Cardiac muscle cell (in vitro differentiated cells and primary cell): ENCODE measurements around the gene ACP5. TPM values are rescaled to one million over a fixed set of nuclear protein-coding genes. Genes with fewer than 3 reads are reported as not detected.

Experiments used
- DNase-seq, 2 donors: peaks; one replicate each; pipeline versions ENCODE4 v3.0.0 to v3.0.0-alpha.2; 2010 to 2017; ENCODE audit warnings: low read depth in 1 of 2, low spot score in 1 of 2
- H3K27ac ChIP-seq: fragments of 200-600 bp; sonication (generic); 2 replicates; pipeline ENCODE4 v1.5.1; 2016
- H3K27me3 ChIP-seq: fragments of 200-600 bp; sonication (generic); 2 replicates; pipeline ENCODE4 v1.6.0; 2016; ENCODE audit warnings: control low read depth
- H3K36me3 ChIP-seq: fragments of 200-600 bp; sonication (generic); 2 replicates; pipeline ENCODE4 v1.5.1; 2016; ENCODE audit warnings: control low read depth
- H3K4me1 ChIP-seq: fragments of 200-600 bp; sonication (generic); 2 replicates; pipeline ENCODE4 v1.8.1; 2017; ENCODE audit warnings: low read depth, mild to moderate bottlenecking, mixed run types
- H3K4me3 ChIP-seq: fragments of 200-600 bp; sonication (generic); 2 replicates; pipeline ENCODE4 v1.5.1; 2016; ENCODE audit warnings: mild to moderate bottlenecking
- H3K9me3 ChIP-seq: fragments of 200-600 bp; sonication (generic); 2 replicates; pipeline ENCODE4 v1.5.1; 2017; ENCODE audit warnings: low read depth, mild to moderate bottlenecking, control low read depth
- CTCF ChIP-seq: IDR thresholded peaks from 2 replicates; pipeline ENCODE4 v1.5.1; 2012; ENCODE audit warnings: low read depth, mild to moderate bottlenecking, low read length
- polyA plus RNA-seq: library from polyadenylated mRNA; unstranded; fragments of >200 nt; fragmentation: Nextera tagmentation; extraction: Ambion mirVana; gene quantifications from 2 replicates; pipeline ENCODE4 v1.2.1, GENCODE V29; 2016
- total RNA-seq: library from RNA; depleted of rRNA; stranded (reverse); fragments of >200 nt; gene quantifications from 2 replicates; pipeline ENCODE4 v1.2.3, GENCODE V29; 2016

Gene ACP5
- total and polyA plus RNA-seq, 2 experiments from 2014 or later, result 1.1 to 1.9 TPM

DNA sequence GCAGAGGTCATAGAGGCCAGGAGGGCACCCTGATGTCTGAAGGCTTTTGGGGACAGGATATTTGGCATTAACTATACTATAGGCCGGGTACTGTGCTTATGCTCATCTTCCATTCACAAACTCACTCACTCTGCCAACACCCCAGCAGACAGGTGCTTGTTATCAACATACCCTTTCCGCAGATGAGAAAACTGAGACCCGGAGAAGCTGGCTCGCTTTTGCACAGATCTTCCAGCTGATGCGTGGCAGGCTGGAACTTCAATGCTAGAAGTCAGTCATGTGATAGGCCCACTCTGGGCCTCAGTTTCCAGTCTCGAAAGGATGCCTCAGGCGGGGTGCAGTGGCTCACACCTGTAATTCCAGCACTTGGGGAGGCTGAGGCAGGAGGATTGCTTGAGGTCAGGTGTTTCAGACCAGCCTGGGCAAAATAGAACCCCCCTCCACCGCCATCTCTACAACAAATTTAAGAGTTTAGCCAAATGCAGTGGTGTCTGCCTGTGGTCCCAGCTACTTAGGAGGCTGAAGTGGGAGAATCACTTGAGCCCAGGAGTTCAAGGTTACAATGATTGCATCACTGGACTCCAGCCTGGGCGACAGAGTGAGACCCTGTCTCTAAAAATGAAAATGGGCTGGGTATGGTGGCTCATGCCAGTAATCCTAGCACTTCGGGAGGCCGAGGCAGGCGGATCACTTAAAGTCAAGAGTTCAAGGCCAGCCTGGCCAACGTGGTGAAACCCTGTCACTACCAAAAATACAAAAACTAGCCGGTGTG lies 29.3 kb downstream of the ACP5 start:
- Histone ChIP-seq H3K36me3 (peaks cover 25% of the 10 kb centered on the region), H3K27ac (no peak overlapping the region), H3K4me1 (no peaks in the 10 kb centered on the region), H3K27me3 (no peaks in the 10 kb centered on the region), H3K9me3 (no peaks in the 10 kb centered on the region), H3K4me3 (no peak overlapping the region)
- no peak for TF ChIP-seq CTCF
- DNase-seq, result no peak

DNA sequence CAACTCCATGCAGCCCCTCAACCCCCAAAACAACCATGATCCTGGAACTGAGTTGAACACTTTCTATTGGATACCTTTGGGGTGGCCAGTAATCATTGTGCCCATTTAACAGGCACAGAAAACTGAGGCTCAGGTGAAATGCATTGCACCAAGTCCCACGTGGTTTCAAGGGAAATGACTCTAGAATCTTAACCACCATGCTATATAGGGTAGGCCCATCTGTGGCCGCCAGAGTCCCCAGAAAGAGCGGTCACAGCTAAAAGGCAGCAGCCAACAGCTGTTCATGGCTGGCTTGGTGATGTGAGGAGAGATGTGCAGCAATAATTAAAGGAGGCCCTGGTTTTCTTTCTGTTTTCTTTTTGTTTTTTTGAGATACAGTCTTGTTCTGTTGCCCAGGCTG lies 36.2 kb downstream of the ACP5 start:
- Histone ChIP-seq H3K27ac (peak overlapping the region; percentile 92), H3K4me3 (no peak overlapping the region), H3K9me3 (no peaks in the 10 kb centered on the region), H3K27me3 (no peaks in the 10 kb centered on the region), H3K4me1 (peaks cover 11% of the 10 kb centered on the region), H3K36me3 (no peaks in the 10 kb centered on the region)
- TF ChIP-seq CTCF, result no peak
- DNase-seq, result no peak

GRCh38 chr19:11540645-11541044 lies 36.8 kb downstream of the ACP5 start:
- Histone ChIP-seq H3K27me3 (no peaks in the 10 kb centered on the region), H3K4me3 (no peak overlapping the region), H3K9me3 (no peaks in the 10 kb centered on the region), H3K4me1 (peaks cover 11% of the 10 kb centered on the region), H3K36me3 (no peaks in the 10 kb centered on the region), H3K27ac (peak overlapping the region; percentile 92)
- no peak for TF ChIP-seq CTCF
- DNase-seq, result no peak

DNA sequence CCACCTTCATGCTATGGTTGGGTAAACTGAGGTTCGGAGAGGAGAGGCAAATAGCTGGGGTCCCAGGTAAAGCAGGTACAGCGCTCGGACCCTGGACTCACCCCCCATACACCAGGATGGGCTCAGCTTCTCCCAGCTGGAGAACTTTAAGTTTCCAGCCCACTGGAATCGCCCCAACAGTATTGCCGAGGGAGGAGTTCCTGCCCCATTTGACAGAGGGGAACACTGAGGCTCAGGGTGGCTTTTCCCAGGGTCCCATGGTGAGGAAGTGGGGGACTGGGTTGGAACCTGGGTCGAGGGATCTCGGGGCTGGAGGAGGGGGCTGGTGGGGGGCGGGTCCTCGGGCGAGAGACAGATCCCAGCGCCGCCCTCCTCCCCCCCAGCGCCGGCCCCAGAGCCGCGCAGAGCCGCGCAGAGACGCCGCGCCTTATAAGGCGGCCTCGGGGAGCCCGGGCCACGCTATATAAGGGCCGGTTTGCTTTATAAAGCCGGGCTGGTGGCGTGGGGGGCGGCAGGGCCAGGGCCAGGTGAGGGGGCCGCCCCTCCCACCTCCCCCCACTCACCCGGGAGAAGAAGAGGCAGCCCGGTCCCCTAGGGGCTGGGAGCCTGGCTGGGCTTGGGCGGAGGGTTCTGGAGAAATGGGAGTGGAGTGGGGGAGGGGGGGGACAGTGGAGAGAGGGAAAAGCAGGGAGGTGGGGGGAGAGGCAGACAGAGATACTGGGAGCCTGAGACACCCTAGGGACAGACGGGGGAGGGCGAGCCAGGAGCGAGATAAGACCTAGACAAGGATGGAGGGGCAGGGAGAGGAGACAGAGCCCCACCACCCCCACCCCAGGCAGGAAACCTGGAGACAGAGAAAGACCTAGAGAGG lies 37.7 kb downstream of the ACP5 start:
- peak overlapping the region; percentile 19 for H3K4me3 ChIP-seq
- H3K4me1 ChIP-seq, result peaks cover 11% of the 10 kb centered on the region
- H3K36me3 ChIP-seq, result no peaks in the 10 kb centered on the region
- H3K9me3 ChIP-seq, result no peaks in the 10 kb centered on the region
- no peak for TF ChIP-seq CTCF
- H3K27ac ChIP-seq, result peak overlapping the region; percentile 92
- no peaks in the 10 kb centered on the region for H3K27me3 ChIP-seq
- DNase-seq, result peak; percentile 55 to 91

DNA sequence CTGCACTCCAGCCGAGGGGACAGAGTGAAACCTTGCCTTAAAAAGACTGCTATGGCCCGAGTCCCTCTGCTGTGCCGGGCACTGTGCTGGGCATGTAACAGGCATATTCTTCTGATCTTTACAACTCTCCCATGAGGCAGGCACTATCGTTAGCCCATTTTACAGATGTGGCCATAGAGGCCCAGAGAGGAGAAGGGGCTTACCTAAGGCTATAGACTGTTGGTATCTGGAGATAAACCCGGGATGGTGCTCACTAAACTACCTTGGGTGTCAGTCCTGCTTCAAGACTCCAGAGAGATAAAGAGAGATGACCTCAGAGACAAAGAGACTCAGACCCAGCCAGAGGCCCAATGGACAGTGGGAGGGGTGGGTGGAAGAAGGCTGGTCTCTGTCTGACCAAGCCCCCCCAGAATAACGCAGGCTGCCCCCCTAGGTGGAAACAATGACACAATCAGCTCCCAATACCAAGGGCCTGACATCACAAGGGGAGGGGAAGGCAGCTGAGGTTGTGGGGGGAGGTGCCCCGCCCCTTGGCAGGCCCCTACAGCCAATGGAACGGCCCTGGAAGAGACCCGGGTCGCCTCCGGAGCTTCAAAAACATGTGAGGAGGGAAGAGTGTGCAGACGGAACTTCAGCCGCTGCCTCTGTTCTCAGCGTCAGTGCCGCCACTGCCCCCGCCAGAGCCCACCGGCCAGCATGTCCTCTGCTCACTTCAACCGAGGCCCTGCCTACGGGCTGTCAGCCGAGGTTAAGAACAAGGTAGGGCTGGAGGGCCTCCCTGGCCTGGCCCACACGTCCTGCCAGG lies 39.0 kb downstream of the ACP5 start, which contains the start of gene CNN1:
TSS of gene CNN1 (plus strand) at position 620 of the 805 bp plus-strand sequence. CDS start at position 697, 77 bp downstream.
- H3K36me3 ChIP-seq, result no peaks in the 10 kb centered on the region
- H3K4me1 ChIP-seq, result peaks cover 11% of the 10 kb centered on the region
- peak; percentile 84 to 91 for DNase-seq
- peak within 1 kb of the TSS; percentile 19 for H3K4me3 ChIP-seq
- TF ChIP-seq CTCF, result no peak
- H3K27ac ChIP-seq, result peak within 1 kb of the TSS; percentile 92
- no peaks in the 10 kb centered on the region for H3K9me3 ChIP-seq
- no peaks in the 10 kb centered on the region for H3K27me3 ChIP-seq
